Fibroblast of skin of abdomen (primary cell): ENCODE results near the gene TEAD1.
A peak's percentile ranks its signal among the peaks of the same experiment; 100 is the strongest.

Experiments used
- DNase-seq: peaks from one replicate; pipeline ENCODE4 v3.0.0-alpha.2; 2013

The TEAD1 gene

DNA sequence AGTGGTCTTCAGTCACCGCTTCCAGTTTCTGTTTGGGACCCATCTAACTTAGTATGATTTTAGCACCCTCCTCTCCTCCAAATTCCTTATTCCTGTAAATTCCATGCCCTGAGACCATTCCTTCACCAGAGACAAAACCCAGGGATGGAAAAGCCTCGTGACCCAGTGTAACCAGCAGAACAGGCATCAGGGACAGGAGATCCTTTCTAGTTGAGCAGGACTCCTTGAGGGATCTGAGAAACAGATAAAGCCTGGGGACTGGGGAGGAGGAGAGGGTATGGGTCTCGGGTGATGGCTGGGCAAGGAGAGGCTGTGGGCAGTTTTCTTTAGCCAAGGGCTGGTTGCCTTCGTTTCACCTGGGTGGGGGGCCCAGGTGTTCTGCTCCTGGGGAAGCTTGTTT lies 40.9 kb downstream of the TEAD1 start:
- DNase-seq = no peak

DNA sequence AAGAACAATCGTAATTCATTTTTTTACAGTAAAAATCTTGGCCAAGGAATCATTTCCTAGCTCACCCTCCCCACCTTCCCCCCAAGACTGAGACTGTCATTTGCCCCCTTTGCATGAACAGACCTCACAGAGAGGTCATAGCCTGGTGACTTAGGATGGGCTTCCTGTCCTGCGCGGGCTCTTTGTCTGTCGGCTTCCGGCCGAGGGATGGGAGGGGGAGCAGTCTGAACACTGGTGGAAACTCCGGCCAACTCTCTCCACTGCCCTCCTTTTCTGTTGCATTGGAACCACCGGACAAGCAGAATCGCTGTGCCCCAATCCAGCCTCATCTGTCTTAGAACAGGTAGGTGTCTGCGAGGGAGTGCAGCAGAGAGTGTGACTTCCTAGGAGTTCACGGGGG lies 41.7 kb downstream of the TEAD1 start:
- no peak for DNase-seq

DNA sequence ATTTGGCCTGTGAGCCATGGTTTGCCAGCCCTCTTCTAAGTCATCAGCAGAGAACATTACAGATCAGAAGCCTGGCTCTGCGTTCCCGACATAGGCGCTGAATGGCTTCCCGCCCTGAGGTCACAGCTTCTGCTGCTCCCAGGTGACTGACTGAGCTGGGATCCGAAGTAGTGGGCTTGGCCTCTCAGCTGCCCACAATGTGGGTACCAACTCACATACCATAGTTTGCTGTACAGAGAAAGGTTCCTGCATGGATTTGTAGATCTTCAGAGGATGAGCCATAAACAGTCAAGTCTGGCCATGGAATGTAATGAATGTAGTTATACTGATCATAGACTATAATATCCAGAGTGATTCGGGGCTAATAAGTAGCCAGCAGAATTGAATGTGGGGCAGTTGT lies 42.6 kb downstream of the TEAD1 start:
- DNase-seq = peak; percentile 40

DNA sequence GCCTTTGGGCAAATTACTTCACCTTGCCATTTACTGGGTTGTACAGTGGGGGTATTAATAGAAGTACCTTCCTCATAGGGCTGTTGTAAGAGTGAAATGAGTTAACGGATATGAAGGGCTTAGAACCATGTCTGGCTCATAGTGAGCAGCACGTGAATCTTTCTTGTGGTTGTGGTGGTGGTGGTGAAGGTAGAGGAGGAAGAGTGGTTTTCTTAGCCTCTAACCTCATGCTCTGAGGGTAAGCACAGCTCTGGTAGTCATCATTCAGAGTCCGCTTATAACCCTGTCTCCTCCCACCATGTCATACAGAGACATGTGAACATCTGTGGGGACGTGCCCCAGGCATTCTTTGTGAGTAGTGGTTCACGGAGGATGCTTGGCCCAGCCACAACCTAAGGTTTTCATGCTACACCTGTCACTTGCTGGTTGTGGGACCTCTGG lies 43.6 kb downstream of the TEAD1 start:
- no peak for DNase-seq

DNA sequence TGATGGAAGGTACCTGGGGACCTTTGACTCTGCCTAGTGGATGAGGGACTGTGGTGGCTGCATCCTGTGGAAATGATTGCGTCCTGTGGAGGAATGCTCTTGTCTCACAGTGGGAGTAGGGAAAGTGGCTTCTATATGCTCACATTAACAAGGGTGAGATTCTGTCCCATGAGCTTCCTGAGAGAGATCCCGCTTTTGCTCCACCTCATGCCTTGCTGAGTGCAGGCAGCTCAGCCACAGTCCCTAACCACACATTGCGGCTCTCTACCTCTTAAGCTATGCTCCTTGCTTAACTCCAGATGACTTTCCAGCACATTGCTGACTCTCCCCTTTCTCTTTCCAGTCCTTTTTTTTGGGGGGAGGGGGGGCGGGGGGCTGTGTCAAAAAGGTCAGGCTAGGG lies 45.0 kb downstream of the TEAD1 start:
- DNase-seq = peak; percentile 47

DNA sequence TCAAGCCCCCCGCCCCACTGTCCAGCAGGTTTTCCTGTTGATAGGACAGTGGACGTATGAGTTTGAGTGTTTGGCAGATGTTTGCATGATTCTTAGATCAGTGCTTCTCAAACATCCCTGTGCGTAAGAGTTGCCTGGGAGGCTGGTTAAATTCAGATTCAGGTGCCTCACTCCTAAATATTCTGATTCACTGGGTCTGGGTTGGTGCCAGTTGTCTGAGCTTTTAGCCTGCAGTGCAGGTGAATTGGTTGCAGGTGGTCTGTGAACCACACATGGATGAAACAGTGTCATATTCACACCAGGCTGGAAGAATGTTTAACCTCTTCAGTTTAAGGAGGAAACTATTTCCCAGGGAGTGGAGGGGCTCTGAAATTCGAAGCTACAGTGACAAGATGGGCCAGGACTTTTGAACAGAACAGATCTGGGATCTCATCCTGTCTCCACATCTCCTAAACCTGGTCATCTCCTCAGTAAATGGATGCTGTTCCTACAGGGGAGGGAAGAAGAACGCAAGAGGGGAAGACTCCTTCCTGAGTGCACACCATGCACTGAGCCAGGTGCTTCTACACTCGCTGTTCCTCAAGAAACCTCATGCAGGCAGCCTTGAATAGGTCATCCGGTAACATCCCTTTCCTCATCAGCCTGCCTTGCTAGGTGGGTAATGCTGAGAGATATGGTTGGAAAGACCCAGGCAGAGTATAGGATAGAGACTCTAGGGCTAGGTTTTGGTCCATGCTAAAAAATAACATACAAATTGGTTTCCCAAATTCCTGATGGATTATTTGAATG lies 47.8 kb downstream of the TEAD1 start:
- DNase-seq = no peak

DNA sequence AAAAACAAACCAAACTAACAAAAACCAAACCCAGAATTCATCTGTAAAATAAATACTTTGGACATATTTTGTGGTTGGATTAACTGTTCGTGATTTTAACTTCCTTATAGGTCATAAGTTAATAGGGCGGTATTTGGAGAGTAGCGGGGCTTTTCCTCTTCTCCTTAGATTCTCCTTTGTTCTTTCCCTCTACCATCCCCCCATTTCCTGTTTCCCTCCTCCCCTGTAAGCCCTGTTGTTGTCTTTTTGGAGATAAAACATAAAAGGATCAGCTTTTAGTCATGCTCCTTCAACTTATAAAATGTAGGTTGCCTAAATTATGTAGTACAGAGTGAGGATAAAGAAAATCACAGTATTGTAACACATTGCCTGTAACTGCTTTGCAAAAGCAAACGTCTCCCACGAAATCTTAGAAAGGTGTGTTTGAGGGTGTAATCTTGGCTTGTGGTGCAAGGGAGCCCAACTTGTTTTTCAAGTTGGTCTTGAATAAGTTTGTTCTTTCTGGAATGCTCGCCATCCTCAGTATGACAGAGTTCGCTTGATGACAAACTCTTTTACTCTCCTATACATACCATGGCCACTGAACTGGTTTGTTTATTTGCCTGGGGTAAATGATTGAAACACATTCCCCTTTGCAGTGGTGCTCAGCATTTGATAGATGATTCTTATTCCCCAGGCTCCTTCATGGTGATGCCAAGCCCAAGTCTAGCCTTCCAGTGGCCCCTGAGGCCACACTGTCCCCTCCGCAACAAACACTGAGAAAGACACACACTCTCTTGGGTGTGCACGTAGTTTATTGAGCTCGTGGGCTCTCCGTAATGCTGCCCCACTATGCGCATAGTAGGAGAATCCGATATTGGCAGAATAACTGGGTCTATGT lies 49.4 kb downstream of the TEAD1 start:
- peak; percentile 22 for DNase-seq

DNA sequence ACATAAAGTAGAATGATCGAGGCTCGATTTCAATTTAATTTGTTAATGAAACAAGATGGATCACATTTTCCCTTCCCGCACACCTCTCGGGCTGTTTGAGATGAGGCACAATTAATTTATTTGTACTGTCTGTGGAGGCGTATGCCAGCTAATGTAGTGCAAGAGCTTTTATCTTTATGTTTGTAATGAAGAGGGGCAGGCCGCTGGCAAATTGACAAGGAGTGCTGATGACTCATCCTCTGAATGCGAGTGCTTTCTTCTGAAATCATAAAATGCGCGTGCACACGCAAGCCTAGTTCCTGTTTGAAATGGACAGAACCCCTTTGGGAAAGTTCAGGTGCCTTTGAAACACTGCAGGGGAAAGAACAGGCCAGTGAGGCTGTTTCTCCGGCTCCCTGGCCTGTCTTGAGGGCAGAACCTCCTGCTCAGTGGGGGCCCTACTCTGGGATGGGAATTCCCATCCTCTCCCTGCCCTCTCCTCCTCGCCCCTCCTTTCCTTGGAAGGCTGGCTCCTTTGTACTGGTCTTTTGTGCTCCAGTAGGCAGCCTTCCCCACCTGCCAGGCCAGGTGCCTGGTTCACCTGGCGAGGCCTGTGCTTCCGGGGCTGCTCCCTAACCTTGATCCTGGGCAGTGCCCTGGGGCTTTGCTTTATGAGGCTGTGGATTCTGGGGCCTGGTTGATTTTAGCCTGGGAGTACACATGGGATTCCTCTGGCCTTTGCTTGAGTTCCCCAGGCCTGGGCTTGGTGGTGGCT lies 50.3 kb downstream of the TEAD1 start:
- DNase-seq = peak; percentile 87

DNA sequence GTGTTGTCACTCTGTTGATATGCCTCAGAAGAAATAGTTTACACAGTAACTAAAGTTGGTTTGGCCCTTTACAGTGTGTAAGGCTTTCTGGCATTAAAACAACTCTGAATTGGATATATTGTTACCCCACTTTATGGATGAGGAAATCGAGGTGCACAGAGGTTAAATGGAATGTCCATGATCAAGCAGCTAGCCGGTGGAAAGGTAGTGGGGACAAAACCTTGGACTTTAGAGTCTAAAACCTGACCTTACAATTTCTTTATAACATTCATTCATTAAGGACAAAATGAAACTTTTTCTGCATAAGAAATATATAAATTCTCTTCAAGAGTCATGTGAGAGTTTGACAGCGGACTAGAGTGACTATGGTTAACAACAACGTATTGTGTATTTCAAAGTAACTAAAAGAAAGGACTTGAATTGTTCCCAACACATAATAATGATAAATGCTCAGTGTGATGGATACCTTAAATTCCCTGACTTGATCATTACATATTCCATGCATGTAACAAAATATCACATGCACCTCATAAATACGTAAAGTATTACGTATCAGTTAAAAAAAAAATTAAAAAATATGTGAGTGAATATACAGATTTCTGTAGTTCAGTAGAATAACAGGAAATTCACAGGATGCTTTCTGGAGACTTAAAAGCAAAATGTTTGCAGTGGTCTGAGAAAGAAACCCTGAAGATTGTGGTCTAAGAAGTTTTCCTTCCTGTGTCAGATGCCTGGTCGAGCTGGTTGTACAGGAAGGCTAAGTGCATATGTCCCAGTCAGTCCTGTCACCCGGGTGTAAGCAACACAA lies 51.0 kb downstream of the TEAD1 start:
- DNase-seq = no peak

DNA sequence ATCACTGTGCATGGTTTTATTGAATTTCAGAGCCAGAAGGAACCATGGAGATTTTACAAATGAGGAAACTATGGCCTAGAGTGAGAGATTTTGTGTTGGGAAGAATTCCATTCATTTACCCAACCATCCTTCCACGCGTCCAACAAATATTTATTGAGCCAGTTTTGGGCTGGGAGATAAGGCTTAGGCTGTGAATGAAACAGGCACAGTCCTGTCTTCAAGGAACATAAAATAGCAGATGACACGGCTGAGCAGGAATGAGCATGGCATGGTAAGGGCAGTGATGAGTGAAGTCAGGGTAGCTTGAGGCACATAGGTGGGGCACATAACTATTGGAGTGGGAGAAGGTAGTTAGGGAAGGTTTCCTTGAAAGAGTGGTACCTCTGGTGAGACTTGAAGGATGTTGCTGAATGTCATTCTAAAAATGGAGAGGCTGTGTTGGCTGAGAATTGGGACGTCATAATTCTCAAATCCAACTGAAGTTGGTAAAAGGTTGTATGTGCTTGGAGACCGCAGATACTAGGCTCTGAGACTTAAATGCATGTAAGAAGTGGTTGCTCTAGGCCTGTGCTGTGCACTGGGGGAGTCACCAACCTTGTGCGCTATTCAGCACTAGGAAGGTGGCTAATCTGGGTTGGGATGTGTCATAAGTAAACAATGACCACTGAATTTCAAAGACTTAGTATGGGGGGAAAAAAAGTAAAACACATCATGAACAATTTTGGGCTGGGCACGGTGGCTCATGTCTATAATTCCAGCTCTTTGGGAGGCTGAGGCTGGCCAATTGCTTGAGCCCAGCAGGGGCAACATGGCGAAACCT lies 51.9 kb downstream of the TEAD1 start:
- DNase-seq = no peak

DNA sequence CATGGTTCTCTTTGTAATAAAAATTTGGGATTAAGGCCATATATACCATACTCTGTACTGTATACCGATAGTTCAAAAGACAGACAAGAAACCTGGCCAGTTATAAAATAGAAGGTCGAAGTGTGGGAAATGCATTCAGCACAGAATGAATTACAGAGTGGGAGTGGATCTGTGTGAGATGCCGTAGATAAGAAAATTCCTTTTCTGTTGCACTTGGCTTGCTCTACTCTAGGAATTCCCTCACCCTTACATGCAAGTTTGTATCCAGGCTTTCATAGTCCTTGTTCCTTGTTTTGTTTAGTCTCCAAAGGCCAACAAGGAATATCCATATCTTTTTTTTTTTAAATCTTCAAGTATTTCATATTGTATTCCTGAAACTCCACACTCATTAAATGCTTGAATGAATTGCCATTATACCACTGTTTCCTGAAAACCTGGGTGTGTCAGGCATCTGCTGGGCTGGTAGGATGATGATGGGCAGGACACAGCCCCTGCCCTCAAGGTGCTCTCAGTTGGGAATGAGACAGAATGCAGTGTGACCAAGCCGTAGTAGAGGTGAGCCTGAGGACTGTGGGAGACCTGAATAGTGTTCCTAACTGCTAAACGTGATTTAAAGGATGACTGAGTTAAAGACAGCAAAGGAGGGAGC lies 53.5 kb downstream of the TEAD1 start:
- DNase-seq = peak; percentile 48

DNA sequence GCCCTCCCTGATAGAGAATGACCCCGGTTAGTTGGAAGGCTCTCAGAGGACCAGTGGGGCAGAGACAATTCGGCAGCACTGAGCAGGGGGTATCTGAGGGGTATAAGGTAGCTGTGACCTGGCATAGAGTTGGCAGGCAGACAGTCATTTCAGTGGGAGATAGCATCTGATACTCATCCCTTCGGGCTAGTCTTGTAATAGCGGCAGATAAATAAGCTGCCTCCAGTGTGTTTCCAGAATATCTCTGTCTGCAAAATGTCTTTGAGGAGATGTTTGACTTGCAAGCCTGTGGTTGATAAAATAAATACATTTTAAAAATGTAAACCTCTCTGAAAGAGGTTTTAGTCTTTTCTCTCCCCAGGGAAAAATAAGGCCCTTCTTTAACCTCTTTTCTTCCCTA lies 54.2 kb downstream of the TEAD1 start:
- DNase-seq = no peak

DNA sequence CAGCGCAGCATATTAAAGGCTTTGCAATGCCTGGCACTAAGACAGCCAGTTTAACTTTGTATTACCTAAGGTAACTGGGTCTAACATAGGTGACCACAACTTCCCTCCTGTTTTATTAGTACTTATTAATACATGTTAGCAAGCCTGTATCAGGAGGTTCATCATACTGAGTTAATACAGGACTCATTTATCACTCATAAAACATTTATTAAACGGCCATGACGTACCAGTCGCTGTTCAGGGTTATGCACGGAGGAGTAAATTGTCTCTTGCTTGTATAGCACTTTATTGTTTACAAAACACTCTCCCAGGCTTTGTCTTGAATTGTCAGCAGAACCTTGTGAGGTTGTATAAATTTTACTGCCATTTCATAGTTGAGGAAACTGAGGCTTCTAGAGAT lies 55.7 kb downstream of the TEAD1 start:
- DNase-seq = no peak

DNA sequence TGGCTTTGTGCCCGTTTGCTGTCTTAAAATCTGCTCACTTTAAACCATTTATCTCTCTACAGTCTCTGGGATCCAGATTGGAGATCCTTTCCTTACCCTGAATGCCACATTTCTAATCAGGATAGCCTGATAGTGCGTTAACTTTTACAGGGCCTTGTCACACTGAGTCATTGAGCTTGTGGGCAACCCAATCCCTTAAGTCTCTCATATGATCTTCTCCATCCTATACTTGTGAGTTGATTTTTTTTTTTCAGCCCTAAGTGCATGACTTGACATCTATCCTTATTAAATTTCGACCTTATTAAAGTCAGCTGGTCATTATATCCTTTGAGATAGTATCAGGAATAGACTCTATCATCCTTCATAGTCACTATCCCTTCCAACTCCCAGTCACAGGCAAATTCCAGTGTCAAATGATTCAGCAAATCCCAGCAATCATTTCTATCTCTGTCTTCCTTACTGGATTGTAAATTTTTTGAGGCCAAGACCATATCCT lies 57.7 kb downstream of the TEAD1 start:
- peak; percentile 31 for DNase-seq

DNA sequence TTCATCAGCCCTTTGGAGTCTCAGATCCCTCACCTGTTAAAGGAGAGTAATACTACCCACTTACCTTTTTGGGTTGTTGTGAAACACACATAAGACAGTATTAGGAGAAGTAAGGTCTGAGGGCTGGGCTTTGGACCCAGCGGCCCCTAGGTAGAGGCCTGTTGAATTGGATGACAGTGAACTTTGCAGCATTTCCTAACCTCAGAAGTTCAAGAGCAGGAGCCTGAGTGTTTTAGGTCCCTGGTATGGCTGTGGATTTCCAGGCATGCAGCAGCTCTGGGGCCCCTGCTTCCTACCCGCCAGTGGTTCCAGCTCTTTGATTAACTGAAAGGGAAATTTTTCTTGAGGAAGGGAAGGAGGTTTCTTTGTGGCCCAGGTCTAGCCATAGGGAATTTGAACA lies 58.9 kb downstream of the TEAD1 start:
- no peak for DNase-seq

DNA sequence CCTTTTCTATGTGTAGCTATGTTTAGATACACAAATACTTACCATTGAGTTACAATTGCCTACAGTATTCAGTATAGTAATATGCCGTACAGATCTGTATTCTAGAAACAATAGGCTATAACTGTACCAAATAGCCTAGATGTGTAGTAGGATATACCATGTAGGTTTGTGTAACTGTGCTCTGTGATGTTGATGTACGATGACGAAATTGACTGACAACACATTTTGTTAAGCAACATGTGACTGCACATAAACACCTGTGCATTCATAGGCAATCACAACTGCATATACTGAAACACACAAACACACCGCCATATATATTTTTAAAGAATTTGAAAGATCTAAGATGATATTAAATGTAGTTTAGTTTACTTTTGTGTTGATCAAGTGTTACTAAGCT lies 60.4 kb downstream of the TEAD1 start:
- DNase-seq = no peak

DNA sequence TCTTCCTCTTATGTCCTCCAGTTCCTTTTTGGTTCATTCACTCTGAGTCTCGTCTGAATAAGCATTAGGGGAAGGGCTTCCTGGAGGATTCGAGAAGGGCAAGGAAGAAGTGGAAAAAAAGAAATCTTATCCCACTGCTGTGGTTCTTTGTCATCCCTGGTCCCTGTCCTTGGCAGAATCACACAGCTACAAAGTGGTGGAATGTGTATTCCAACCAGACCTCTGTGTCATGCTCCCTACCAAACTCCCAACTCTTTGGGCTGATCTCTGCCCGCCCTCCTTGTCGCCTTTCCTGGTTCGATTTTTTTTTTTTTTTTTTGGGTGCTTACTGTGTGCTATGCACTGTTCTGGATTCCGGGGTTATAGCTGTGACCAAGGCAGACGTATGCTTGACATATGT lies 61.0 kb downstream of the TEAD1 start:
- DNase-seq = no peak

DNA sequence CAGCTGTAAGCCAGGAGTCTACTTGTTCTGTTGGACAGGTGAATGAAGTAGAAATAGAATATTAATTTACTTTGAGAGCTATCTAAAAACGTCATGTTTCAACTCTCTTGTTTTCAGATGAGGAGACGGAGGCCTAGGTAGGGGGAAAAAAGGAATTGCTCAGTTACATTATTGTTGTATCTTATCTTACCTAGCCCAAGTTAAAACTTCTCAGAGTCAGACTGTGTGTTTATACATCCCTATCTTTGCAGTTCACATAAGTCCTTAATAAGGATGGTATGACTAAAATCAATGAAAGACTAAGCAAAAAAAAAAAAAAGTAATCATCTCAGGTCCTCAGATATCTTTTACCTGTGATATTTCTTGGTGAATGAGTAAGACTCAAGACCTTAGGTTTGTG lies 62.8 kb downstream of the TEAD1 start:
- DNase-seq = no peak

DNA sequence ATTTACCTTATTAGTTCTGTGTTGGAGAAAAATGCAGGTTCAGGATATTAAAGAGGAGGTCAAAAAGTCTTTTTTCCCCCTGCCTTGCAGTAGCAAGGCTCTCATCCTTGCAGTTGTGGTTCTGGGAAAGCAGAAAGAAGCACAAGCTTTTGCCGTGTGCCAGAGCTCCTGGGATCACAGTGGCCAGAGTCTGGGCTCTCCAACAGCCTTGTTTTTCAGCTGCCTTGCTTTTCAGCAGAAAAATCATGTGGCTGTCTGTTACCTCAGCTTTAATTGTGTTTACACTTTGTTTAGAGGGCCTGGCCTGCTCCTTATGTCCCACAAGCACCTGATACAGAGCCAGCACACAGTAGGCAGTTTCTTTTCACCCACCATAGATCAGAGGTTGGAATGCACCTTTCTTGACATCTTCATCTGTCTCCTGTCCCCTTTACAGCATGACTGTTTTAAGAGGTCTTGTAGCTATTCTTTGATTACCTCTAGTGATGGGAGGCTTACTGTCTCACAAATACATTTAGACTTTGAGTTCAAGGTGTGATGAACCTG lies 67.5 kb downstream of the TEAD1 start:
- no peak for DNase-seq

DNA sequence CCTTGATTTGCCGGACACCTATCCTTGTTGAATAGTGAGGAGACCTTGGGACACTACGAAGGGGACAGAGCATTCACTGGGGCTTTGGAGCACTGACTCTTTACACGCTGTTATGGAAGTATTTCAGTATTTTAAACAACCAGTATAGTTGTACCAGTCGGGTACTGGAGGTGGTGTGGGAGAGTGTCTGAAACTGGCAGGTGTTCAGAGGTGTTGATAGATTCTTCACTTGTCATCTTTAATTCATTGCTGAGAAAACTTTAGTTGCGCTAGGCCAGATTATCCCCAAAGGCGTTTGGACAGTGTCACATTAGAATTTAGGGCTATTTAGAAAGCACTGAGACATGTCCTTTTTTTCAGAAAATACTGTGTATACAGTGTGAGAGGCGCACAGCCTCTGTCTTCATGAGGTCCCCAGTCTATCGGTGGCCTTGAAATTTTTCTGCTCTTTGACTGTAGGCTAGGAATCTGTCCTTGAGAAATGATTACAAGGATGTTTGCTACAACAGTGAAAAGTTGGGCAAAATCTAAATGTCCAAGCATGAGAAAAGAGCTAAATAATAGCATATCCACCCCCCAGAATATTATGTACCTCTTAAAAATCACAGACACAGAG lies 69.7 kb downstream of the TEAD1 start:
- no peak for DNase-seq
